ENCODE results near the gene CMTR1.

GRCh38 chr6:37485291-37485702 lies 52.3 kb downstream of the CMTR1 start:
- no peak for TF ChIP-seq POLR2AphosphoS5 (IDR thresholded peaks at IDR 0.05; ENCODE audit: low read depth)
- TF ChIP-seq, protein P1, sequence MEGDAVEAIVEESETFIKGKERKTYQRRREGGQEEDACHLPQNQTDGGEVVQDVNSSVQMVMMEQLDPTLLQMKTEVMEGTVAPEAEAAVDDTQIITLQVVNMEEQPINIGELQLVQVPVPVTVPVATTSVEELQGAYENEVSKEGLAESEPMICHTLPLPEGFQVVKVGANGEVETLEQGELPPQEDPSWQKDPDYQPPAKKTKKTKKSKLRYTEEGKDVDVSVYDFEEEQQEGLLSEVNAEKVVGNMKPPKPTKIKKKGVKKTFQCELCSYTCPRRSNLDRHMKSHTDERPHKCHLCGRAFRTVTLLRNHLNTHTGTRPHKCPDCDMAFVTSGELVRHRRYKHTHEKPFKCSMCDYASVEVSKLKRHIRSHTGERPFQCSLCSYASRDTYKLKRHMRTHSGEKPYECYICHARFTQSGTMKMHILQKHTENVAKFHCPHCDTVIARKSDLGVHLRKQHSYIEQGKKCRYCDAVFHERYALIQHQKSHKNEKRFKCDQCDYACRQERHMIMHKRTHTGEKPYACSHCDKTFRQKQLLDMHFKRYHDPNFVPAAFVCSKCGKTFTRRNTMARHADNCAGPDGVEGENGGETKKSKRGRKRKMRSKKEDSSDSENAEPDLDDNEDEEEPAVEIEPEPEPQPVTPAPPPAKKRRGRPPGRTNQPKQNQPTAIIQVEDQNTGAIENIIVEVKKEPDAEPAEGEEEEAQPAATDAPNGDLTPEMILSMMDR (IDR thresholded peaks at IDR 0.05; ENCODE audit: insufficient read depth, low read length), result no peak
- TF ChIP-seq, protein P2, sequence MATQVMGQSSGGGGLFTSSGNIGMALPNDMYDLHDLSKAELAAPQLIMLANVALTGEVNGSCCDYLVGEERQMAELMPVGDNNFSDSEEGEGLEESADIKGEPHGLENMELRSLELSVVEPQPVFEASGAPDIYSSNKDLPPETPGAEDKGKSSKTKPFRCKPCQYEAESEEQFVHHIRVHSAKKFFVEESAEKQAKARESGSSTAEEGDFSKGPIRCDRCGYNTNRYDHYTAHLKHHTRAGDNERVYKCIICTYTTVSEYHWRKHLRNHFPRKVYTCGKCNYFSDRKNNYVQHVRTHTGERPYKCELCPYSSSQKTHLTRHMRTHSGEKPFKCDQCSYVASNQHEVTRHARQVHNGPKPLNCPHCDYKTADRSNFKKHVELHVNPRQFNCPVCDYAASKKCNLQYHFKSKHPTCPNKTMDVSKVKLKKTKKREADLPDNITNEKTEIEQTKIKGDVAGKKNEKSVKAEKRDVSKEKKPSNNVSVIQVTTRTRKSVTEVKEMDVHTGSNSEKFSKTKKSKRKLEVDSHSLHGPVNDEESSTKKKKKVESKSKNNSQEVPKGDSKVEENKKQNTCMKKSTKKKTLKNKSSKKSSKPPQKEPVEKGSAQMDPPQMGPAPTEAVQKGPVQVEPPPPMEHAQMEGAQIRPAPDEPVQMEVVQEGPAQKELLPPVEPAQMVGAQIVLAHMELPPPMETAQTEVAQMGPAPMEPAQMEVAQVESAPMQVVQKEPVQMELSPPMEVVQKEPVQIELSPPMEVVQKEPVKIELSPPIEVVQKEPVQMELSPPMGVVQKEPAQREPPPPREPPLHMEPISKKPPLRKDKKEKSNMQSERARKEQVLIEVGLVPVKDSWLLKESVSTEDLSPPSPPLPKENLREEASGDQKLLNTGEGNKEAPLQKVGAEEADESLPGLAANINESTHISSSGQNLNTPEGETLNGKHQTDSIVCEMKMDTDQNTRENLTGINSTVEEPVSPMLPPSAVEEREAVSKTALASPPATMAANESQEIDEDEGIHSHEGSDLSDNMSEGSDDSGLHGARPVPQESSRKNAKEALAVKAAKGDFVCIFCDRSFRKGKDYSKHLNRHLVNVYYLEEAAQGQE (IDR thresholded peaks at IDR 0.05; ENCODE audit: insufficient replicate concordance, low read depth), result no peak
